Measurements from ENCODE around the gene SREBF1.

DNA sequence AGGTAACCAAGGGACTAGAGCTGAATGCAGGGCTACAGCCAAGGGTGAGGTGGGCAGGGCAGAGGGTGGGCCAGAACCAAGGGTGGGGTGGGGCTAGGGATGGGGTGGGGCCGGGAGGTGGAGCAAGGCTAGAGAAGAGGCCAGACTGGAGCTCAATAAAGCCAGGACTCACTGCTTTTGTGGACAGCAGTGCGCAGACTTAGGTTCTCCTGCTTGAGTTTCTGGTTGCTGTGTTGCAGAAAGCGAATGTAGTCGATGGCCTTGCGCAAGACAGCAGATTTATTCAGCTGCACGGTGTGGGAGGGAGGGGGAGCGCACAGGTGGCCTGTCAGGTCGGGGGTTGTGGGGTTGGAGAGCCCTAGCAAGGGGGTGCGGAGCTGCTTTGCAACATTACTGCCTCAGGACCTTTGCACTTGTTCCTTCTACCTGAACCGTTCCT lies 18.7 kb downstream of the SREBF1 start:
- TF ChIP-seq, protein P1, sequence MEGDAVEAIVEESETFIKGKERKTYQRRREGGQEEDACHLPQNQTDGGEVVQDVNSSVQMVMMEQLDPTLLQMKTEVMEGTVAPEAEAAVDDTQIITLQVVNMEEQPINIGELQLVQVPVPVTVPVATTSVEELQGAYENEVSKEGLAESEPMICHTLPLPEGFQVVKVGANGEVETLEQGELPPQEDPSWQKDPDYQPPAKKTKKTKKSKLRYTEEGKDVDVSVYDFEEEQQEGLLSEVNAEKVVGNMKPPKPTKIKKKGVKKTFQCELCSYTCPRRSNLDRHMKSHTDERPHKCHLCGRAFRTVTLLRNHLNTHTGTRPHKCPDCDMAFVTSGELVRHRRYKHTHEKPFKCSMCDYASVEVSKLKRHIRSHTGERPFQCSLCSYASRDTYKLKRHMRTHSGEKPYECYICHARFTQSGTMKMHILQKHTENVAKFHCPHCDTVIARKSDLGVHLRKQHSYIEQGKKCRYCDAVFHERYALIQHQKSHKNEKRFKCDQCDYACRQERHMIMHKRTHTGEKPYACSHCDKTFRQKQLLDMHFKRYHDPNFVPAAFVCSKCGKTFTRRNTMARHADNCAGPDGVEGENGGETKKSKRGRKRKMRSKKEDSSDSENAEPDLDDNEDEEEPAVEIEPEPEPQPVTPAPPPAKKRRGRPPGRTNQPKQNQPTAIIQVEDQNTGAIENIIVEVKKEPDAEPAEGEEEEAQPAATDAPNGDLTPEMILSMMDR (IDR thresholded peaks at IDR 0.05 in 2 of 3, conservative IDR thresholded peaks at IDR 0.05 in 1 of 3; ENCODE audit: borderline replicate concordance in 1 of 3, insufficient read depth in 1 of 3, low read depth in 2 of 3, low read length in 2 of 3) = no peak
- TF ChIP-seq, protein P2, sequence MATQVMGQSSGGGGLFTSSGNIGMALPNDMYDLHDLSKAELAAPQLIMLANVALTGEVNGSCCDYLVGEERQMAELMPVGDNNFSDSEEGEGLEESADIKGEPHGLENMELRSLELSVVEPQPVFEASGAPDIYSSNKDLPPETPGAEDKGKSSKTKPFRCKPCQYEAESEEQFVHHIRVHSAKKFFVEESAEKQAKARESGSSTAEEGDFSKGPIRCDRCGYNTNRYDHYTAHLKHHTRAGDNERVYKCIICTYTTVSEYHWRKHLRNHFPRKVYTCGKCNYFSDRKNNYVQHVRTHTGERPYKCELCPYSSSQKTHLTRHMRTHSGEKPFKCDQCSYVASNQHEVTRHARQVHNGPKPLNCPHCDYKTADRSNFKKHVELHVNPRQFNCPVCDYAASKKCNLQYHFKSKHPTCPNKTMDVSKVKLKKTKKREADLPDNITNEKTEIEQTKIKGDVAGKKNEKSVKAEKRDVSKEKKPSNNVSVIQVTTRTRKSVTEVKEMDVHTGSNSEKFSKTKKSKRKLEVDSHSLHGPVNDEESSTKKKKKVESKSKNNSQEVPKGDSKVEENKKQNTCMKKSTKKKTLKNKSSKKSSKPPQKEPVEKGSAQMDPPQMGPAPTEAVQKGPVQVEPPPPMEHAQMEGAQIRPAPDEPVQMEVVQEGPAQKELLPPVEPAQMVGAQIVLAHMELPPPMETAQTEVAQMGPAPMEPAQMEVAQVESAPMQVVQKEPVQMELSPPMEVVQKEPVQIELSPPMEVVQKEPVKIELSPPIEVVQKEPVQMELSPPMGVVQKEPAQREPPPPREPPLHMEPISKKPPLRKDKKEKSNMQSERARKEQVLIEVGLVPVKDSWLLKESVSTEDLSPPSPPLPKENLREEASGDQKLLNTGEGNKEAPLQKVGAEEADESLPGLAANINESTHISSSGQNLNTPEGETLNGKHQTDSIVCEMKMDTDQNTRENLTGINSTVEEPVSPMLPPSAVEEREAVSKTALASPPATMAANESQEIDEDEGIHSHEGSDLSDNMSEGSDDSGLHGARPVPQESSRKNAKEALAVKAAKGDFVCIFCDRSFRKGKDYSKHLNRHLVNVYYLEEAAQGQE (IDR thresholded peaks at IDR 0.05; ENCODE audit: low read depth) = no peak

Data from HCT116 (cell line).